Vagina (tissue), 2 donors: ENCODE measurements around the gene DVL2.

Source experiments
- POLR2A ChIP-seq, 2 donors: fragments of 450-650 bp; IDR thresholded peaks; one replicate each; pipeline ENCODE4 v1.6.1; 2017; ENCODE audit warnings: antibody characterized with exemption in 2 of 2, mild to moderate bottlenecking in 2 of 2, moderate library complexity in 2 of 2
- POLR2AphosphoS5 ChIP-seq, 2 donors: sonication (generic); formaldehyde crosslinking; IDR thresholded peaks; one replicate each; pipeline ENCODE4 v1.9.0; 2017; ENCODE audit warnings: antibody characterized with exemption in 2 of 2, mild to moderate bottlenecking in 2 of 2, low read depth in 1 of 2; ENCODE audit not compliant: insufficient read depth in 1 of 2
- TF ChIP-seq, protein P1 (sequence below), 3 experiments: fragments of 450-650 bp in 2 of 3; fragments of 200-600 bp in 1 of 3; sonication (generic) in 1 of 3; IDR thresholded peaks; one replicate each; pipeline ENCODE4 v1.5.1; 2017 to 2019; ENCODE audit warnings: antibody characterized with exemption in 3 of 3, mild to moderate bottlenecking in 2 of 3, moderate library complexity in 2 of 3

DNA sequence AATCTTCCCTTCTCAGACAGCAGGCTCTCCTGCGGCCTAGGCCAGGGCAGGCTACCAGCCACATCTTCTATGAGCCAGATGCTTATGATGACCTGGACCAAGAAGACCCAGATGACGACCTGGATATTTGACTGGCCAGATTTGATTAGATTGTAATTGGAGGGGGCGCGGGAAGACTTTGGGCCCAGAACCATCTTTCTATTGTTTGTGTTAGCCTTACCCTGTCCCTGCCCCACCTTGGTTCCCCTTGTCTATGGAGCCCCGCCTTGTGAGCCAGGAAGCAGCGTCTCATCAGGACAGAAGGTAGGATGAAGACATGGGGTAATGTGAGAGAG, 25.2 kb upstream of the DVL2 start:
- TF ChIP-seq, protein P1, sequence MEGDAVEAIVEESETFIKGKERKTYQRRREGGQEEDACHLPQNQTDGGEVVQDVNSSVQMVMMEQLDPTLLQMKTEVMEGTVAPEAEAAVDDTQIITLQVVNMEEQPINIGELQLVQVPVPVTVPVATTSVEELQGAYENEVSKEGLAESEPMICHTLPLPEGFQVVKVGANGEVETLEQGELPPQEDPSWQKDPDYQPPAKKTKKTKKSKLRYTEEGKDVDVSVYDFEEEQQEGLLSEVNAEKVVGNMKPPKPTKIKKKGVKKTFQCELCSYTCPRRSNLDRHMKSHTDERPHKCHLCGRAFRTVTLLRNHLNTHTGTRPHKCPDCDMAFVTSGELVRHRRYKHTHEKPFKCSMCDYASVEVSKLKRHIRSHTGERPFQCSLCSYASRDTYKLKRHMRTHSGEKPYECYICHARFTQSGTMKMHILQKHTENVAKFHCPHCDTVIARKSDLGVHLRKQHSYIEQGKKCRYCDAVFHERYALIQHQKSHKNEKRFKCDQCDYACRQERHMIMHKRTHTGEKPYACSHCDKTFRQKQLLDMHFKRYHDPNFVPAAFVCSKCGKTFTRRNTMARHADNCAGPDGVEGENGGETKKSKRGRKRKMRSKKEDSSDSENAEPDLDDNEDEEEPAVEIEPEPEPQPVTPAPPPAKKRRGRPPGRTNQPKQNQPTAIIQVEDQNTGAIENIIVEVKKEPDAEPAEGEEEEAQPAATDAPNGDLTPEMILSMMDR (IDR thresholded peaks at IDR 0.05), result no peak
- no peak for TF ChIP-seq POLR2AphosphoS5 (IDR thresholded peaks at IDR 0.05; ENCODE audit: insufficient read depth in 1 of 2, low read depth in 1 of 2)
- no peak for TF ChIP-seq POLR2A (IDR thresholded peaks at IDR 0.05)
